ENCODE measurements around the gene CLMN. TPM values are rescaled to one million over a fixed set of nuclear protein-coding genes. Genes with fewer than 3 reads are reported as not detected.

Gene CLMN
- total and polyA plus RNA-seq, 2 donors (not counting 1 experiment from before 2014, with no cell fraction given), result 9.6 to 51.5 TPM

DNA sequence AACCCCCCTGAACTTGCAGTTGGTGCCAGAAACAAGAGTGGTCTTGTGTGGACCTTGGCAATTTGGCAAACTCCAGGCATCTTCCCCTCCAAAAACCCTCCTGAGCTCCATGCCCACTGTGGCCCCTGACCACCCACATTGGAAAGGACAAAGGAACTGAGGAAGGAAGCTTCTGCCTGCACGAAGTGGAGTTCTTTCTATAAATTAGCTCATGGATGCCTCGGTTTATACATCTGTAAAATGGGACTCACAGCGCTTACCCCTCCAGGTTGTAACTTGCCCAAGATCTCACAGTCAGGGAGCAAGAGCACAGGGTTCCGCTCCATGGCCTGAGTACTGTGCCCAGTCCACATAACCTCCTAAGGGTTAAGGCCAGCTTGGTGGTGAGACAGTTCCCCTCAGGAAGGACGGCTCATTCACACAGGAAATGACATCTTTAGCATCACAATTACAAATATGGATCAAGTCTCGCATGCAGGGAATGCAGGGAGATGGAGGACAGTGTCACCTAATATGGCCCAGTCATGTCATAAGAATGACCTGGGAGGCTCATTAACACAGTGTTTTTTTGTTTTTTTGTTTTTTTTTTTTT is 66.6 kb downstream of the CLMN start:
- DNase-seq (no peak), ATAC-seq (ENCODE audit: low read depth) (no peak)
- Mint-ChIP-seq H3K27me3 (no peaks in the 10 kb centered on the region), H3K27ac (no peak overlapping the region), H3K9me3 (ENCODE audit: insufficient read depth) (no peaks in the 10 kb centered on the region), H3K4me1 (peaks cover 17% of the 10 kb centered on the region), H3K4me3 (no peak overlapping the region)
- CTCF ChIA-PET, result no interaction called here
- POLR2A ChIA-PET, result interaction anchor here (0.5 kb wide), 1 partner anchor 12 kb away, joined by 3 read pairs; no protein-coding TSS in a partner anchor
- Histone ChIP-seq H4K20me1 (ENCODE audit: control insufficient read depth, insufficient read depth, low read length, poor library complexity, severe bottlenecking) (peaks cover 13% of the 10 kb centered on the region), H3K79me2 (ENCODE audit: control insufficient read depth, insufficient read depth, low read length) (peaks cover 7% of the 10 kb centered on the region), H3K27me3 (replicated peaks in 1 of 4; ENCODE audit: control extremely low read depth in 1 of 4, control insufficient read depth in 3 of 4, insufficient read depth in 4 of 4, low read length in 3 of 4) (no peaks in the 10 kb centered on the region), H2AFZ (ENCODE audit: insufficient read depth, low read depth, low read length, poor library complexity, severe bottlenecking) (no peak overlapping the region), H3K36me3 (replicated peaks in 1 of 2; ENCODE audit: control extremely low read depth in 1 of 2, control insufficient read depth in 1 of 2, extremely low read depth in 1 of 2, insufficient read depth in 2 of 2, low read length in 1 of 2) (no peaks in the 10 kb centered on the region), H3K9ac (ENCODE audit: low read length) (no peak overlapping the region), H3K27ac (ENCODE audit: low read length in 2 of 2) (no peak overlapping the region), H3K9me3 (ENCODE audit: control extremely low read depth in 1 of 3, control insufficient read depth in 2 of 3, insufficient read depth in 1 of 3, low read length in 2 of 3) (no peaks in the 10 kb centered on the region), H3K4me3 (ENCODE audit: control extremely low read depth in 1 of 5, extremely low read depth in 1 of 5, insufficient read depth in 1 of 5, low read depth in 2 of 5, low read length in 4 of 5) (no peak overlapping the region), H3K4me1 (ENCODE audit: control insufficient read depth in 2 of 2, insufficient read depth in 2 of 2, low read length in 2 of 2) (peaks cover 0 to 6% of the 10 kb centered on the region in 2 donors), H3K4me2 (replicated peaks; ENCODE audit: low read depth, low read length, poor library complexity, severe bottlenecking) (no peak overlapping the region)
- 97% methylated on average over 3 of the region's 6 CpGs for WGBS (ENCODE audit: insufficient coverage)
- TF ChIP-seq CTCF (IDR thresholded peaks at IDR 0.05) (no peak), EZH2 (IDR thresholded peaks at IDR 0.05; ENCODE audit: borderline replicate concordance, insufficient read depth, low read depth, low read length, poor library complexity, severe bottlenecking) (no peak)
- intact Hi-C loops (cut with micrococcal nuclease), result no loop called here

DNA sequence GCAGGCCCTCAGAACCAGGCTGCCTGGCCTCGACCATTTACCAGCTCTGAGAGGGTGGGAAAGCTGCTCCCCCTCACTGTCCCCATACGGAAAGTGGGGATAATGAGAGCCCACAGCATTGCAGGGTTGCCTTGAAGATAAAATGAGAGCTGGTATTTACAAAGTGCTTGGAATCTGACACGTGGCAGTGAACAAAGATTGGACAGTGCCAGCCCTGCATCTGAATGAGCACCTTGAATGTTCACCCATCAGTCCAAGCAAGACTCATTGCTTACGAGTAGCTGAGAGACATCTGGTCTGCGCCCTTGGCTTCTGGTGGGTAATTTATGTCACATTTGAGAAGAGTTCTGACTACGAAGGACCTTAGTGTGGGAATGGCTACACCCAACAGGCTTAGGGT is 67.5 kb downstream of the CLMN start:
- no peaks in the 10 kb centered on the region for H3K27me3 Mint-ChIP-seq
- H3K4me1 ChIP-seq (ENCODE audit: control insufficient read depth in 2 of 2, insufficient read depth in 2 of 2, low read length in 2 of 2), result peaks cover 0 to 6% of the 10 kb centered on the region in 2 donors
- TF ChIP-seq CTCF (IDR thresholded peaks at IDR 0.05) (no peak), EZH2 (IDR thresholded peaks at IDR 0.05; ENCODE audit: borderline replicate concordance, insufficient read depth, low read depth, low read length, poor library complexity, severe bottlenecking) (no peak)
- no peak overlapping the region for H3K4me3 Mint-ChIP-seq
- no peaks in the 10 kb centered on the region for H3K9me3 ChIP-seq (ENCODE audit: control extremely low read depth in 1 of 3, control insufficient read depth in 2 of 3, insufficient read depth in 1 of 3, low read length in 2 of 3)
- H2AFZ ChIP-seq (ENCODE audit: insufficient read depth, low read depth, low read length, poor library complexity, severe bottlenecking), result no peak overlapping the region
- H3K36me3 ChIP-seq (replicated peaks in 1 of 2; ENCODE audit: control extremely low read depth in 1 of 2, control insufficient read depth in 1 of 2, extremely low read depth in 1 of 2, insufficient read depth in 2 of 2, low read length in 1 of 2), result no peaks in the 10 kb centered on the region
- H3K4me3 ChIP-seq (ENCODE audit: control extremely low read depth in 1 of 5, extremely low read depth in 1 of 5, insufficient read depth in 1 of 5, low read depth in 2 of 5, low read length in 4 of 5), result no peak overlapping the region
- peaks cover 18% of the 10 kb centered on the region for H3K4me1 Mint-ChIP-seq
- intact Hi-C loops (cut with micrococcal nuclease), result no loop called here
- ChIA-PET POLR2A (no interaction called here), CTCF (interaction anchor here (1.1 kb wide), 1 partner anchor 174 kb away, joined by 3 read pairs; no protein-coding TSS in a partner anchor)
- H4K20me1 ChIP-seq (ENCODE audit: control insufficient read depth, insufficient read depth, low read length, poor library complexity, severe bottlenecking), result peaks cover 8% of the 10 kb centered on the region
- DNase-seq, result no peak
- no peak for ATAC-seq (ENCODE audit: low read depth)
- no peaks in the 10 kb centered on the region for H3K9me3 Mint-ChIP-seq (ENCODE audit: insufficient read depth)
- H3K27ac ChIP-seq (ENCODE audit: low read length in 2 of 2), result no peak overlapping the region
- H3K27me3 ChIP-seq (replicated peaks in 1 of 4; ENCODE audit: control extremely low read depth in 1 of 4, control insufficient read depth in 3 of 4, insufficient read depth in 4 of 4, low read length in 3 of 4), result no peaks in the 10 kb centered on the region
- no peak overlapping the region for H3K27ac Mint-ChIP-seq
- no peak overlapping the region for H3K9ac ChIP-seq (ENCODE audit: low read length)
- 96% methylated on average over 5 of the region's 6 CpGs for WGBS (ENCODE audit: insufficient coverage)
- no peak overlapping the region for H3K4me2 ChIP-seq (replicated peaks; ENCODE audit: low read depth, low read length, poor library complexity, severe bottlenecking)
- H3K79me2 ChIP-seq (ENCODE audit: control insufficient read depth, insufficient read depth, low read length), result no peaks in the 10 kb centered on the region
